Testis (tissue), 3 donors: Measurements from ENCODE around the gene EXD1. TPM values are rescaled to one million over a fixed set of nuclear protein-coding genes. Genes with fewer than 3 reads are reported as not detected.
"Not testable (repeated sequence)": the region's sequence is repeated elsewhere in the genome, so short reads cannot be mapped to it uniquely, and the experiment has no call there.

Experiments used
- DNase-seq: peaks from one replicate; pipeline ENCODE4 v3.0.0-alpha.2; 2019
- H3K27ac ChIP-seq, 2 donors: fragments of 200-600 bp; sonication (generic); one replicate each; pipeline ENCODE4 v1.5.1; 2019
- H3K27me3 ChIP-seq: fragments of 200-600 bp; sonication (generic); one replicate; pipeline ENCODE4 v1.5.1; 2019
- H3K36me3 ChIP-seq: fragments of 200-600 bp; sonication (generic); one replicate; pipeline ENCODE4 v1.5.1; 2017; ENCODE audit warnings: low read depth; ENCODE audit errors: missing control alignments
- H3K4me1 ChIP-seq: fragments of 200-600 bp; sonication (generic); one replicate; pipeline ENCODE4 v1.5.1; 2019
- H3K4me3 ChIP-seq, 2 donors: fragments of 200-600 bp; sonication (generic); one replicate each; pipeline ENCODE4 v1.5.1; 2017 to 2019
- H3K9me3 ChIP-seq: fragments of 200-600 bp; sonication (generic); one replicate; pipeline ENCODE4 v1.5.1; 2017
- POLR2A ChIP-seq: fragments of 450-650 bp; IDR thresholded peaks from one replicate; pipeline ENCODE4 v1.6.1; 2017; ENCODE audit warnings: antibody characterized with exemption, mild to moderate bottlenecking, moderate library complexity
- WGBS, 2 donors: methylation state at CpG; one replicate each; pipeline ENCODE4 v1.1.5; 2018; 5-methylcytosine and 5-hydroxymethylcytosine counted together
- intact Hi-C: fragments of 100-400 bp; cut with DNase I; formaldehyde crosslinking; loops from one replicate; pipeline ENCODE4 v1.15.1; 2023; ENCODE audit warnings: low total_unique reads
- polyA plus RNA-seq: library from polyadenylated mRNA; stranded (reverse); fragments of 350-450 nt; fragmentation: Illumina TruSeq; extraction: RNeasy Lipid Tissue Mini Kit (QIAGEN cat#74804); gene quantifications from one replicate; pipeline ENCODE4 v1.2.3, GENCODE V29; 2014; ENCODE audit warnings: low read depth, low replicate concordance; ENCODE audit not compliant: insufficient read depth
- total RNA-seq, 2 donors: library from RNA; depleted of rRNA; stranded (reverse); fragments of >200 nt; gene quantifications; one replicate each; pipeline ENCODE4 v1.2.3, GENCODE V29; 2016
- TF ChIP-seq, protein P1 (sequence below), 3 experiments: fragments of 450-650 bp in 2 of 3; fragments of 200-600 bp in 1 of 3; sonication (generic) in 1 of 3; IDR thresholded peaks; one replicate each; pipeline ENCODE4 v1.5.1; 2016 to 2019; ENCODE audit warnings: antibody characterized with exemption in 3 of 3, mild to moderate bottlenecking in 2 of 3, moderate library complexity in 1 of 3

EXD1 gene
- total and polyA plus RNA-seq, 3 donors from 2014 or later, result 20.7 to 47.0 (median 42.9) TPM

DNA sequence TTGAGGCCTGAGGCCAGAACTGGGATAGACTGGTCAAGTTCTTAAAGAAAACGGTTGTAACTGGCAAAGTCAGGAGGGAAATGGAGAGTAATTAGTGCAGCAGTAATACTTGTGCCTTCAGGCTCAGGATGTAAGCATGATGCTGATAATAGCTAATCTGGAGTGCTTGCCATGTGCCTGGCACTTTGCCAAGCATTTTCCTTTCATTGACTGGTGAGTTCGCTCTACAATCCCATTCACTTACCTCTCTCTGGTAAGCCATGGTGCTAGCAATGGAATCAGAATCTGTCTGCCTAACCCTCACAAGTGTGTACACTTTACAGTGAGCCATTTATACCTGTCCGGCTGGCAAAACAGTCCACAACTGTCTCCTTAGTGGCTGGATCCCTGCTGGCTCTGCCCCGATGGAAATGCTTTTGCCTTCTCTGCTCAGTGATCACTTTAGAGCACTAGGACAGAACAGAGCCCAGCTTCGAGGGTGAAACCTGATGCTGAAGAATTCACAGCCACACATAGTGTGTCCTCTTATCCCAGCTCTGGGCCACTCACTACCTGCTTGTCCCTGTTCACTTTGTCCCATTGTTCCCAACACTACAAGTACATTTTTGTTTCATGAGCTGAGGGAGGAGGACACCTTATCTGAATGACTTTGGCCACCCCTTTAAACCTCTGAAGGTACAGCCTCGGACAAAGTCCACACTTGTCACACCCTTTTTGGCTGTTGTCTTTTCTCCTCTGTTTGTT is 10.8 kb upstream of the EXD1 start:
- TF ChIP-seq, protein P1, sequence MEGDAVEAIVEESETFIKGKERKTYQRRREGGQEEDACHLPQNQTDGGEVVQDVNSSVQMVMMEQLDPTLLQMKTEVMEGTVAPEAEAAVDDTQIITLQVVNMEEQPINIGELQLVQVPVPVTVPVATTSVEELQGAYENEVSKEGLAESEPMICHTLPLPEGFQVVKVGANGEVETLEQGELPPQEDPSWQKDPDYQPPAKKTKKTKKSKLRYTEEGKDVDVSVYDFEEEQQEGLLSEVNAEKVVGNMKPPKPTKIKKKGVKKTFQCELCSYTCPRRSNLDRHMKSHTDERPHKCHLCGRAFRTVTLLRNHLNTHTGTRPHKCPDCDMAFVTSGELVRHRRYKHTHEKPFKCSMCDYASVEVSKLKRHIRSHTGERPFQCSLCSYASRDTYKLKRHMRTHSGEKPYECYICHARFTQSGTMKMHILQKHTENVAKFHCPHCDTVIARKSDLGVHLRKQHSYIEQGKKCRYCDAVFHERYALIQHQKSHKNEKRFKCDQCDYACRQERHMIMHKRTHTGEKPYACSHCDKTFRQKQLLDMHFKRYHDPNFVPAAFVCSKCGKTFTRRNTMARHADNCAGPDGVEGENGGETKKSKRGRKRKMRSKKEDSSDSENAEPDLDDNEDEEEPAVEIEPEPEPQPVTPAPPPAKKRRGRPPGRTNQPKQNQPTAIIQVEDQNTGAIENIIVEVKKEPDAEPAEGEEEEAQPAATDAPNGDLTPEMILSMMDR (IDR thresholded peaks at IDR 0.05), result no peak
- TF ChIP-seq POLR2A, result no peak
- intact Hi-C loops, result no loop called here
- Histone ChIP-seq H3K27ac (no peak overlapping the region), H3K9me3 (no peaks in the 10 kb centered on the region), H3K4me1 (no peaks in the 10 kb centered on the region), H3K36me3 (no peaks in the 10 kb centered on the region), H3K4me3 (no peak overlapping the region), H3K27me3 (no peaks in the 10 kb centered on the region)
- peak; percentile 45 for DNase-seq
- WGBS, 2 donors, result 63 to 67% methylated on average over 6 of the region's 6 CpGs

DNA sequence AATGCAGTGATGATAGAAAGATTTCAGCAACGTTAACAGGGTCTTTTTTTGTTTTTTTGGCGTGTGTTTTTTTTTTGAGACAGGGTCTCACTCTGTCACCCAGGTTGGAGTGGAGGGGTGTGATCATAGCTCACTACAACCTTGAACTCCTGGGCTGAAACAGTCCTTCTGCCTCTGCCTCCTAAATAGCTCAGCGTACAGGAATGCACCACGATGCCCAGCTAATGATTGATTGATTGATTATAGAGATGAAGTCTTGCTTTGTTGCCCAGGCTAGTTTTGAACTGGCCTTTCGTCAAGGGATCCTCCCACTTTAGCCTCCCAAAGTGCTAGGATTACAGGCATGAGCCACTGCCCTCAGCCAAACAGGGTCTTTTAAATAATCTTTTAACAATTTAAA is 7.5 kb upstream of the EXD1 start:
- no peaks in the 10 kb centered on the region for H3K27me3 ChIP-seq
- H3K27ac ChIP-seq, result no peak overlapping the region
- no peaks in the 10 kb centered on the region for H3K4me1 ChIP-seq
- no peak overlapping the region for H3K4me3 ChIP-seq
- WGBS, 2 donors, result 46 to 71% methylated on average over 5 of the region's 5 CpGs
- H3K9me3 ChIP-seq, result no peaks in the 10 kb centered on the region
- TF ChIP-seq, protein P1 (IDR thresholded peaks at IDR 0.05), result no peak
- TF ChIP-seq POLR2A, result no peak
- H3K36me3 ChIP-seq, result no peaks in the 10 kb centered on the region
- DNase-seq, result no peak
- intact Hi-C loops, result no loop called here

DNA sequence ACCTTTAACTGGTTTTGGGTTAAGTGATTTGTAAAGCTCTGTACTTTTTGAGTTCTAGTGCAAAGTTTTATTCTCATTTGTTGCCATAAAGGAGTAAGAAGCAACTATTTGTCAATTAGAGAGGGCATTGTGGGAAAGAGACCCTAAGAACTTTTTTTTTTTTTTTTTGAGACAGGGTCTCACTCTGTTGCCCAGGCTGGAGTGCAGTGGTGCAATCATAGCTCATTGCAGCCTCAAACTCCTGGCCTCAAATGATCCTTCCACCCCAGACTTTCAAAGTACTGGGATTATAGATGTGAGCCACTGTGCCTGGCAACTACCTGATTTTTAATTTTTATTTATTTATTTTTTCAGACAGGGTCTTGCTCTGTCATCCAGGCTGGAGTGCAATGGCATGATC is 5.4 kb upstream of the EXD1 start:
- H3K36me3 ChIP-seq, result no peaks in the 10 kb centered on the region
- DNase-seq, result no peak
- no peak for TF ChIP-seq POLR2A
- TF ChIP-seq, protein P1 (IDR thresholded peaks at IDR 0.05), result no peak

DNA sequence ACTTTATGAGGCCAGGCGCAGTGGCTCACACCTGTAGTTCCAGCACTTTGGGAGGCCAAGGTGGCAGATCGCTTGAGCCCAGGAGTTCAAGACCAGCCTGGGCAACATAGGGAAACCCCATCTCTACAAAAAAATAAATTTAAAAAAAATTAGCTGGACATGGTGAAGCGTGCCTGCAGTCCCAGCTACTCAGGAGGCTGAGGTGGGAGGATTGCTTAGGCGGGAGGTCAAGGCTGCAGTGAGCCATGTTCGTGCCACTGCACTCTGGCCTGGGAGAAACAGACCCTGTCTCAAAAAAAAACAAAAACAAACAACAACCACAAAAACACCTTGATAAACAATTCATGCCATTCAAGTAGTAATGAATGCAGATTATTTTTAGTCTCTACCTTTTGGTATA is 4.7 kb upstream of the EXD1 start:
- H3K4me1 ChIP-seq, result peaks cover 12% of the 10 kb centered on the region
- H3K27ac ChIP-seq, H3K4me3 ChIP-seq, H3K27me3 ChIP-seq, H3K9me3 ChIP-seq, intact Hi-C loops, DNase-seq, H3K36me3 ChIP-seq: not testable (repeated sequence)
- WGBS, 2 donors, result 83 to 86% methylated on average over 5 of the region's 5 CpGs

More for the DNA sequence above, 5.4 kb upstream of the EXD1 start:
- peaks cover 12% of the 10 kb centered on the region for H3K4me1 ChIP-seq
- no peaks in the 10 kb centered on the region for H3K27me3 ChIP-seq
- H3K9me3 ChIP-seq, result no peaks in the 10 kb centered on the region
- intact Hi-C loops, result no loop called here
- H3K4me3 ChIP-seq, result no peak overlapping the region
- no peak overlapping the region for H3K27ac ChIP-seq

DNA sequence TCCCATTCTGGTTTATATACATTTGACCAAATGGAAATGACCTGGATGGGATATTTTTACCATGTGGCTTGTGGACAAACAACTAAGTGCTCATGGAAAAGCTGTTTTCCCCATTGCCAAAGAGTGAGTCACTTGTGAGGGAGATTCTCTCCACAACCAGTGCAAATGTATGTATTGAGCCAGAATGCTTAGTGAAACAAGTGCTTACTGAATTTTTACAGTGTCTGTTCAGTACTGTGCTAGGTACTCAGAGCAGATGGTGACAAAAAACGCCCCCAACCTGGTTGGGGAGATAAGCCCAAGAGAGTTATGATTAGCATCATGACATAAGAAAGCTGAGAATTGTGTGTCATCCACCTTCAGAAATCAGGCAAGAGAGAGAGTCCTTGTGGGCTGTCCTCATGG is 2.8 kb upstream of the EXD1 start:
- intact Hi-C loops, result no loop called here
- WGBS, 2 donors, result 63 to 75% methylated on average over 1 of the region's 1 CpG

More for the DNA sequence above, 2.8 kb upstream of the EXD1 start:
- Histone ChIP-seq H3K4me3 (no peak overlapping the region), H3K9me3 (no peaks in the 10 kb centered on the region), H3K4me1 (peaks cover 12% of the 10 kb centered on the region), H3K27ac (no peak overlapping the region), H3K36me3 (no peaks in the 10 kb centered on the region), H3K27me3 (no peaks in the 10 kb centered on the region)
- no peak for DNase-seq
- no peak for TF ChIP-seq POLR2A
- TF ChIP-seq, protein P1 (IDR thresholded peaks at IDR 0.05), result no peak
